Fibroblast of lung (primary cell): ENCODE measurements around the gene DMXL2. TPM values are rescaled to one million over a fixed set of nuclear protein-coding genes. Genes with fewer than 3 reads are reported as not detected.

Source experiments
- DNase-seq, 2 donors: peaks; one replicate each; pipeline versions ENCODE4 v3.0.0 to v3.0.0-alpha.2; 2010; ENCODE audit warnings: low read depth in 2 of 2
- H2AFZ ChIP-seq: 2 replicates; pipeline ENCODE4 v1.5.1; 2012; ENCODE audit warnings: low read length, control low read depth, inconsistent platforms
- H3K27ac ChIP-seq: 2 replicates; pipeline ENCODE4 v1.5.1; 2011; ENCODE audit warnings: low read length, control low read depth; ENCODE audit not compliant: insufficient read depth
- H3K27me3 ChIP-seq: 2 replicates; pipeline ENCODE4 v1.5.1; 2011; ENCODE audit warnings: mild to moderate bottlenecking, low read length; ENCODE audit not compliant: control insufficient read depth, insufficient read depth
- H3K36me3 ChIP-seq: 2 replicates; pipeline ENCODE4 v1.5.1; 2011; ENCODE audit warnings: low read length; ENCODE audit not compliant: control insufficient read depth, insufficient read depth
- H3K4me1 ChIP-seq: 2 replicates; pipeline ENCODE4 v1.5.1; 2011; ENCODE audit warnings: low read length; ENCODE audit not compliant: control insufficient read depth, insufficient read depth; ENCODE audit errors: extremely low read depth
- H3K4me2 ChIP-seq: 2 replicates; pipeline ENCODE4 v1.5.1; 2011; ENCODE audit warnings: low read length, control low read depth; ENCODE audit not compliant: insufficient read depth; ENCODE audit errors: extremely low read depth
- H3K4me3 ChIP-seq, 4 experiments: fragments of 200-600 bp in 1 of 4; sonication (generic) in 1 of 4; replicated peaks in 1 of 4; 2 replicates each; pipeline ENCODE4 v1.5.1; 2011 to 2016; ENCODE audit warnings: low read length in 4 of 4, low read depth in 3 of 4, mild to moderate bottlenecking in 3 of 4, control low read depth in 2 of 4, inconsistent platforms in 1 of 4, mixed read lengths in 1 of 4; ENCODE audit not compliant: insufficient read depth in 1 of 4; ENCODE audit errors: control extremely low read depth in 1 of 4
- H3K79me2 ChIP-seq: 2 replicates; pipeline ENCODE4 v1.5.1; 2012; ENCODE audit warnings: mild to moderate bottlenecking, low read length, inconsistent platforms; ENCODE audit not compliant: control insufficient read depth, insufficient read depth
- H3K9ac ChIP-seq: 2 replicates; pipeline ENCODE4 v1.5.1; 2011; ENCODE audit warnings: mild to moderate bottlenecking, low read length, control low read depth; ENCODE audit not compliant: insufficient read depth
- H3K9me3 ChIP-seq: 2 replicates; pipeline ENCODE4 v1.5.1; 2012; ENCODE audit warnings: low read depth, low read length; ENCODE audit not compliant: control insufficient read depth, insufficient read depth
- H4K20me1 ChIP-seq: 2 replicates; pipeline ENCODE4 v1.5.1; 2011; ENCODE audit warnings: low read length; ENCODE audit not compliant: control insufficient read depth, insufficient read depth; ENCODE audit errors: extremely low read depth
- CTCF ChIP-seq, 2 donors: IDR thresholded peaks in 1 of 2; conservative IDR thresholded peaks in 1 of 2; 1 replicate in 1 of 2; 2 replicates in 1 of 2; pipeline ENCODE4 v1.5.1; 2011 to 2012; ENCODE audit warnings: low read length in 2 of 2, control low read depth in 1 of 2, inconsistent platforms in 1 of 2, low read depth in 1 of 2, mild to moderate bottlenecking in 1 of 2
- EZH2 ChIP-seq: IDR thresholded peaks from 2 replicates; pipeline ENCODE4 v1.5.1; 2012; ENCODE audit warnings: low read length, control low read depth, mild to moderate bottlenecking; ENCODE audit errors: missing control alignments
- polyA plus RNA-seq, 2 donors: library from polyadenylated mRNA; depleted of rRNA in 1 of 2; stranded (reverse) in 1 of 2; unstranded in 1 of 2; fragments of >200 nt; gene quantifications; 2 replicates each; pipeline ENCODE4 v1.2.1, GENCODE V29; 2011 to 2012; ENCODE audit warnings: missing spikeins in 1 of 2
- total RNA-seq: library from RNA; depleted of rRNA; stranded (reverse); fragments of >200 nt; gene quantifications from 2 replicates; pipeline ENCODE4 v1.2.1, GENCODE V29; 2014

The DMXL2 gene
- total and polyA plus RNA-seq, 2 donors (not counting 1 experiment from before 2014, with no cell fraction given), result 9.4 to 31.2 TPM

- Histone ChIP-seq H3K36me3 (no peaks in the 10 kb centered on the region), H3K9ac (no peak overlapping the region), H3K27me3 (no peaks in the 10 kb centered on the region), H3K4me2 (no peak overlapping the region), H2AFZ (no peak overlapping the region), H3K79me2 (no peaks in the 10 kb centered on the region), H3K4me3 (no peak overlapping the region), H3K4me1 (no peaks in the 10 kb centered on the region), H4K20me1 (no peaks in the 10 kb centered on the region), H3K9me3 (no peaks in the 10 kb centered on the region), H3K27ac (no peak overlapping the region)
- no peak for DNase-seq
- no peak for TF ChIP-seq CTCF (conservative IDR thresholded peaks at IDR 0.05 in 1 of 2, IDR thresholded peaks at IDR 0.05 in 1 of 2; ENCODE audit: low read depth in 1 of 2, low read length in 2 of 2)
- no peak for TF ChIP-seq EZH2
Measured at GRCh38 chr15:51533672-51534398, 88.7 kb downstream of the DMXL2 start.

GRCh38 chr15:51526955-51527354, 95.6 kb downstream of the DMXL2 start:
- H3K4me3 ChIP-seq, result no peak overlapping the region
- no peaks in the 10 kb centered on the region for H3K79me2 ChIP-seq
- no peak overlapping the region for H3K9ac ChIP-seq

GRCh38 chr15:51524376-51524775, 98.2 kb downstream of the DMXL2 start:
- no peaks in the 10 kb centered on the region for H3K9me3 ChIP-seq
- no peak overlapping the region for H3K4me3 ChIP-seq
- no peak overlapping the region for H3K4me2 ChIP-seq

More at GRCh38 chr15:51526955-51527354, 95.6 kb downstream of the DMXL2 start:
- Histone ChIP-seq H3K27ac (no peak overlapping the region), H3K4me2 (no peak overlapping the region), H3K36me3 (no peaks in the 10 kb centered on the region), H3K4me1 (no peaks in the 10 kb centered on the region), H4K20me1 (no peaks in the 10 kb centered on the region), H2AFZ (no peak overlapping the region), H3K9me3 (no peaks in the 10 kb centered on the region), H3K27me3 (no peaks in the 10 kb centered on the region)
- TF ChIP-seq EZH2, result no peak
- no peak for TF ChIP-seq CTCF (conservative IDR thresholded peaks at IDR 0.05 in 1 of 2, IDR thresholded peaks at IDR 0.05 in 1 of 2; ENCODE audit: low read depth in 1 of 2, low read length in 2 of 2)
- no peak for DNase-seq

More at GRCh38 chr15:51524376-51524775, 98.2 kb downstream of the DMXL2 start:
- TF ChIP-seq CTCF (conservative IDR thresholded peaks at IDR 0.05 in 1 of 2, IDR thresholded peaks at IDR 0.05 in 1 of 2; ENCODE audit: low read depth in 1 of 2, low read length in 2 of 2) (no peak), EZH2 (no peak)
- Histone ChIP-seq H3K27me3 (no peaks in the 10 kb centered on the region), H4K20me1 (no peaks in the 10 kb centered on the region), H2AFZ (no peak overlapping the region), H3K36me3 (no peaks in the 10 kb centered on the region), H3K9ac (no peak overlapping the region), H3K4me1 (no peaks in the 10 kb centered on the region), H3K27ac (no peak overlapping the region), H3K79me2 (no peaks in the 10 kb centered on the region)
- DNase-seq, result no peak
